ENCODE results near the gene KSR1. TPM values are rescaled to one million over a fixed set of nuclear protein-coding genes. Genes with fewer than 3 reads are reported as not detected.

Gene KSR1
- polyA plus RNA-seq, 1 of the 3 experiments (the other 2 are of a cell fraction) = 7.5 TPM

DNA sequence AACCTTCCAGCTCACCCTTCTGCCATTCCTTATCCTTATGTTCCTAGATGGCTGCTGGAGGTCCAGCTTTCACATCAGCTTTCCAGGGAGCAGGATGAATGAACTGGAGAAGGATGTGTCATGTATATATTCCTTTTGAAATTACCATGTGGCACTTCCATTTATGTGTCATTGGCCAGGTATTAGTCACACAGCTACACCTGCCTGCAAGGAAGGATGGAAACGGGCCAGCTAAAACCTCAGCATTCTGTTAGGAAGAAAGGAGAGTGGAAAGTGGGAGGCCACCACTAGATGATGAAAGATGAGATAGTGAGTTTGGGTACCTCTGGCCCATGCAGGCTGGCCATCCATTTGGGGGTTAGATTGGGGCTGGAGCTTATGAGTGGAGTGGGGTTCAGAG lies 67.5 kb downstream of the KSR1 start (continued):
- TF ChIP-seq, protein P1, sequence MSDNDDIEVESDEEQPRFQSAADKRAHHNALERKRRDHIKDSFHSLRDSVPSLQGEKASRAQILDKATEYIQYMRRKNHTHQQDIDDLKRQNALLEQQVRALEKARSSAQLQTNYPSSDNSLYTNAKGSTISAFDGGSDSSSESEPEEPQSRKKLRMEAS (IDR thresholded peaks at IDR 0.05; ENCODE audit: low read depth) = no peak
- TF ChIP-seq GATA2 (CRISPR knock-in tag; IDR thresholded peaks at IDR 0.05) (no peak), TCF12 (IDR thresholded peaks at IDR 0.05) (no peak), MEF2A (IDR thresholded peaks at IDR 0.05; ENCODE audit: borderline replicate concordance, low read depth) (no peak), RXRA (IDR thresholded peaks at IDR 0.05; ENCODE audit: borderline replicate concordance, low read depth) (no peak), EP300 (IDR thresholded peaks at IDR 0.05; ENCODE audit: borderline replicate concordance in 1 of 2, low read depth in 1 of 2, low read length in 1 of 2) (no peak)

DNA sequence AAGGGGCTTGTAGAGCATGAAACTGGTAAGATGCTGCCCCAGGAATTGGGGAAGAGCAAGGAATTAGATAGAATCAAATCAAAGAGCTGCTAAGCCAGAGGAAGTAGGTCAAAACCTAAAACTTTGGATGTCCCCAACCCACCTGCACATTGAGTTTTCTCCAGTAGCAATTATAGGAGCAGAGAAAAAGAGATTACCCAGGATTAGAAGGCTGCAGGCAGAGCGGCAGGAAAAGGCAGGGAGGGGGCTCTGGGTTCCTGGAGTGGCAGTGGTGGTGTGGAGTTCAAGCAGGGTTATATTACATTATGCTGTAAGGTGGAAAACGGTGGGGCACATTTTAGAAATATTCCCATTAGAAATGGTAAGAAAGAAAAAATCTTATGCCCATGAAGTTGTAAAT lies 68.3 kb downstream of the KSR1 start:
- WGBS (ENCODE audit: low lambda C conversion rate) = 76% methylated on average over 2 of the region's 2 CpGs
- Histone ChIP-seq H3K79me2 (ENCODE audit: insufficient read depth) (no peaks in the 10 kb centered on the region), H3K9me2 (no peaks in the 10 kb centered on the region), H3K4me1 (ENCODE audit: control insufficient read depth in 1 of 2, insufficient read depth in 2 of 2, low read depth in 1 of 2, low read length in 1 of 2) (peaks cover 0 to 12% of the 10 kb centered on the region in 2 experiments; a peak in 1 of 4 replicates), H3K4me2 (no peak overlapping the region), H3K27me3 (ENCODE audit: insufficient read depth) (no peaks in the 10 kb centered on the region), H2AFZ (ENCODE audit: low read depth) (no peak overlapping the region), H4K20me1 (ENCODE audit: insufficient read depth) (no peaks in the 10 kb centered on the region), H3K9ac (no peak overlapping the region), H3K27ac (ENCODE audit: low read depth in 2 of 2, low read length in 1 of 2) (no peak overlapping the region), H3K36me3 (replicated peaks in 1 of 2; ENCODE audit: control insufficient read depth in 1 of 2, insufficient read depth in 2 of 2, low read length in 1 of 2) (no peaks in the 10 kb centered on the region), H3K4me3 (ENCODE audit: low read depth in 2 of 2, low read length in 1 of 2) (no peak overlapping the region), H3F3A (replicated peaks; ENCODE audit: insufficient read depth) (no peaks in the 10 kb centered on the region), H3K9me3 (no peaks in the 10 kb centered on the region)
- no peak for DNase-seq
- ChIA-PET POLR2A (interaction anchor here (1.2 kb wide), 1 partner anchor 8 kb away, joined by 3 read pairs; no protein-coding TSS in a partner anchor), CTCF (interaction anchor here (1.4 kb wide), 1 partner anchor 79 kb away, joined by 4 read pairs; no protein-coding TSS in a partner anchor)
- TF ChIP-seq JUND (IDR thresholded peaks at IDR 0.05) = no peak
- no peak for TF ChIP-seq EZH2phosphoT487 (IDR thresholded peaks at IDR 0.05; ENCODE audit: borderline replicate concordance, low read depth)
- TF ChIP-seq ELF1 (IDR thresholded peaks at IDR 0.05) = no peak
- TF ChIP-seq, protein P2, sequence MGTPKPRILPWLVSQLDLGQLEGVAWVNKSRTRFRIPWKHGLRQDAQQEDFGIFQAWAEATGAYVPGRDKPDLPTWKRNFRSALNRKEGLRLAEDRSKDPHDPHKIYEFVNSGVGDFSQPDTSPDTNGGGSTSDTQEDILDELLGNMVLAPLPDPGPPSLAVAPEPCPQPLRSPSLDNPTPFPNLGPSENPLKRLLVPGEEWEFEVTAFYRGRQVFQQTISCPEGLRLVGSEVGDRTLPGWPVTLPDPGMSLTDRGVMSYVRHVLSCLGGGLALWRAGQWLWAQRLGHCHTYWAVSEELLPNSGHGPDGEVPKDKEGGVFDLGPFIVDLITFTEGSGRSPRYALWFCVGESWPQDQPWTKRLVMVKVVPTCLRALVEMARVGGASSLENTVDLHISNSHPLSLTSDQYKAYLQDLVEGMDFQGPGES (IDR thresholded peaks at IDR 0.05; ENCODE audit: low read depth, low read length) = no peak
- TF ChIP-seq, protein P3, sequence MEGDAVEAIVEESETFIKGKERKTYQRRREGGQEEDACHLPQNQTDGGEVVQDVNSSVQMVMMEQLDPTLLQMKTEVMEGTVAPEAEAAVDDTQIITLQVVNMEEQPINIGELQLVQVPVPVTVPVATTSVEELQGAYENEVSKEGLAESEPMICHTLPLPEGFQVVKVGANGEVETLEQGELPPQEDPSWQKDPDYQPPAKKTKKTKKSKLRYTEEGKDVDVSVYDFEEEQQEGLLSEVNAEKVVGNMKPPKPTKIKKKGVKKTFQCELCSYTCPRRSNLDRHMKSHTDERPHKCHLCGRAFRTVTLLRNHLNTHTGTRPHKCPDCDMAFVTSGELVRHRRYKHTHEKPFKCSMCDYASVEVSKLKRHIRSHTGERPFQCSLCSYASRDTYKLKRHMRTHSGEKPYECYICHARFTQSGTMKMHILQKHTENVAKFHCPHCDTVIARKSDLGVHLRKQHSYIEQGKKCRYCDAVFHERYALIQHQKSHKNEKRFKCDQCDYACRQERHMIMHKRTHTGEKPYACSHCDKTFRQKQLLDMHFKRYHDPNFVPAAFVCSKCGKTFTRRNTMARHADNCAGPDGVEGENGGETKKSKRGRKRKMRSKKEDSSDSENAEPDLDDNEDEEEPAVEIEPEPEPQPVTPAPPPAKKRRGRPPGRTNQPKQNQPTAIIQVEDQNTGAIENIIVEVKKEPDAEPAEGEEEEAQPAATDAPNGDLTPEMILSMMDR (IDR thresholded peaks at IDR 0.05) = no peak
- no peak for TF ChIP-seq FOXJ3 (CRISPR knock-in tag; IDR thresholded peaks at IDR 0.05)
- TF ChIP-seq YY1 (IDR thresholded peaks at IDR 0.05; ENCODE audit: low read depth) = no peak
- no peak for TF ChIP-seq MEF2A (IDR thresholded peaks at IDR 0.05; ENCODE audit: borderline replicate concordance, low read depth)
- TF ChIP-seq TAF1 (IDR thresholded peaks at IDR 0.05; ENCODE audit: borderline replicate concordance, low read depth, low read length) = no peak
- TF ChIP-seq, protein P4, sequence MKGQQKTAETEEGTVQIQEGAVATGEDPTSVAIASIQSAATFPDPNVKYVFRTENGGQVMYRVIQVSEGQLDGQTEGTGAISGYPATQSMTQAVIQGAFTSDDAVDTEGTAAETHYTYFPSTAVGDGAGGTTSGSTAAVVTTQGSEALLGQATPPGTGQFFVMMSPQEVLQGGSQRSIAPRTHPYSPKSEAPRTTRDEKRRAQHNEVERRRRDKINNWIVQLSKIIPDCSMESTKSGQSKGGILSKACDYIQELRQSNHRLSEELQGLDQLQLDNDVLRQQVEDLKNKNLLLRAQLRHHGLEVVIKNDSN (IDR thresholded peaks at IDR 0.05; ENCODE audit: borderline replicate concordance, low read depth) = no peak
- no peak for TF ChIP-seq EP300 (IDR thresholded peaks at IDR 0.05; ENCODE audit: borderline replicate concordance in 1 of 2, low read depth in 1 of 2, low read length in 1 of 2)
- no peak for TF ChIP-seq GATA2 (CRISPR knock-in tag; IDR thresholded peaks at IDR 0.05)
- TF ChIP-seq, protein P5, sequence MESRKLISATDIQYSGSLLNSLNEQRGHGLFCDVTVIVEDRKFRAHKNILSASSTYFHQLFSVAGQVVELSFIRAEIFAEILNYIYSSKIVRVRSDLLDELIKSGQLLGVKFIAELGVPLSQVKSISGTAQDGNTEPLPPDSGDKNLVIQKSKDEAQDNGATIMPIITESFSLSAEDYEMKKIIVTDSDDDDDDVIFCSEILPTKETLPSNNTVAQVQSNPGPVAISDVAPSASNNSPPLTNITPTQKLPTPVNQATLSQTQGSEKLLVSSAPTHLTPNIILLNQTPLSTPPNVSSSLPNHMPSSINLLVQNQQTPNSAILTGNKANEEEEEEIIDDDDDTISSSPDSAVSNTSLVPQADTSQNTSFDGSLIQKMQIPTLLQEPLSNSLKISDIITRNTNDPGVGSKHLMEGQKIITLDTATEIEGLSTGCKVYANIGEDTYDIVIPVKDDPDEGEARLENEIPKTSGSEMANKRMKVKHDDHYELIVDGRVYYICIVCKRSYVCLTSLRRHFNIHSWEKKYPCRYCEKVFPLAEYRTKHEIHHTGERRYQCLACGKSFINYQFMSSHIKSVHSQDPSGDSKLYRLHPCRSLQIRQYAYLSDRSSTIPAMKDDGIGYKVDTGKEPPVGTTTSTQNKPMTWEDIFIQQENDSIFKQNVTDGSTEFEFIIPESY (IDR thresholded peaks at IDR 0.05; ENCODE audit: borderline replicate concordance, low read depth) = no peak
- TF ChIP-seq SMC3 (IDR thresholded peaks at IDR 0.05; ENCODE audit: low read depth, low read length) = no peak
- TF ChIP-seq RAD21 (IDR thresholded peaks at IDR 0.05; ENCODE audit: low read length) = no peak
